ENCODE measurements around the gene CST8. TPM values are rescaled to one million over a fixed set of nuclear protein-coding genes. Genes with fewer than 3 reads are reported as not detected.

Gene CST8
- total RNA-seq, 2 experiments from 2014 or later: not detected

- Histone ChIP-seq H4K20me1 (ENCODE audit: insufficient read depth, low read length) (no peaks in the 10 kb centered on the region), H2AFZ (ENCODE audit: low read length) (no peak overlapping the region), H3K4me3 (ENCODE audit: low read depth, low read length, poor library complexity, severe bottlenecking) (no peak overlapping the region), H3K79me2 (ENCODE audit: insufficient read depth, low read depth, low read length) (no peaks in the 10 kb centered on the region), H3K27ac (ENCODE audit: low read depth, low read length, poor library complexity, severe bottlenecking) (no peak overlapping the region), H3K4me1 (ENCODE audit: insufficient read depth, low read length, poor library complexity, severe bottlenecking) (no peaks in the 10 kb centered on the region), H3K4me2 (ENCODE audit: low read length) (no peak overlapping the region), H3K36me3 (ENCODE audit: insufficient read depth, low read length) (no peaks in the 10 kb centered on the region), H3K9me3 (ENCODE audit: low read length) (no peaks in the 10 kb centered on the region), H3K9me2 (ENCODE audit: insufficient read depth, low read length) (no peaks in the 10 kb centered on the region)
- TF ChIP-seq CTCF (conservative IDR thresholded peaks at IDR 0.05; ENCODE audit: low read length): no peak
- TF ChIP-seq EZH2phosphoT487 (IDR thresholded peaks at IDR 0.05; ENCODE audit: borderline replicate concordance, low read depth, low read length): no peak
- ChIA-PET POLR2A (no interaction called here), CTCF (ENCODE audit: unreplicated experiment) (no interaction called here)
- DNase-seq (ENCODE audit: low spot score): no peak
- intact Hi-C loops (cut with micrococcal nuclease; ENCODE audit: unreplicated experiment): no loop called here
- no TSS peak for BruUV-seq (replicated peaks)
These were observed 45.5 kb downstream of the CST8 start for GRCh38 chr20:23536328-23536974.

GRCh38 chr20:23537030-23537429 is 46.1 kb downstream of the CST8 start:
- no peak for DNase-seq (ENCODE audit: low spot score)
- Histone ChIP-seq H3K9me3 (ENCODE audit: low read length) (no peaks in the 10 kb centered on the region), H3K36me3 (ENCODE audit: insufficient read depth, low read length) (no peaks in the 10 kb centered on the region), H3K4me1 (ENCODE audit: insufficient read depth, low read length, poor library complexity, severe bottlenecking) (no peaks in the 10 kb centered on the region), H4K20me1 (ENCODE audit: insufficient read depth, low read length) (no peaks in the 10 kb centered on the region), H3K9me2 (ENCODE audit: insufficient read depth, low read length) (no peaks in the 10 kb centered on the region), H2AFZ (ENCODE audit: low read length) (no peak overlapping the region), H3K4me3 (ENCODE audit: low read depth, low read length, poor library complexity, severe bottlenecking) (no peak overlapping the region), H3K79me2 (ENCODE audit: insufficient read depth, low read depth, low read length) (no peaks in the 10 kb centered on the region), H3K27ac (ENCODE audit: low read depth, low read length, poor library complexity, severe bottlenecking) (no peak overlapping the region), H3K4me2 (ENCODE audit: low read length) (no peak overlapping the region)
- ChIA-PET CTCF (ENCODE audit: unreplicated experiment) (no interaction called here), POLR2A (no interaction called here)
- intact Hi-C loops (cut with micrococcal nuclease; ENCODE audit: unreplicated experiment): no loop called here
- BruUV-seq (replicated peaks): no TSS peak
- TF ChIP-seq CTCF (conservative IDR thresholded peaks at IDR 0.05; ENCODE audit: low read length): no peak
- TF ChIP-seq EZH2phosphoT487 (IDR thresholded peaks at IDR 0.05; ENCODE audit: borderline replicate concordance, low read depth, low read length): no peak

- CTCF ChIA-PET (ENCODE audit: unreplicated experiment): no interaction called here
- POLR2A ChIA-PET: no interaction called here
These were observed 49.7 kb downstream of the CST8 start for GRCh38 chr20:23540624-23541023.

More at GRCh38 chr20:23540624-23541023, 49.7 kb downstream of the CST8 start:
- Histone ChIP-seq H3K4me1 (ENCODE audit: insufficient read depth, low read length, poor library complexity, severe bottlenecking) (no peaks in the 10 kb centered on the region), H3K27ac (ENCODE audit: low read depth, low read length, poor library complexity, severe bottlenecking) (no peak overlapping the region), H2AFZ (ENCODE audit: low read length) (no peak overlapping the region), H3K4me3 (ENCODE audit: low read depth, low read length, poor library complexity, severe bottlenecking) (no peak overlapping the region), H3K79me2 (ENCODE audit: insufficient read depth, low read depth, low read length) (no peaks in the 10 kb centered on the region), H3K4me2 (ENCODE audit: low read length) (no peak overlapping the region), H4K20me1 (ENCODE audit: insufficient read depth, low read length) (no peaks in the 10 kb centered on the region), H3K9me3 (ENCODE audit: low read length) (no peaks in the 10 kb centered on the region), H3K9me2 (ENCODE audit: insufficient read depth, low read length) (no peaks in the 10 kb centered on the region), H3K36me3 (ENCODE audit: insufficient read depth, low read length) (no peaks in the 10 kb centered on the region)
- no peak for TF ChIP-seq EZH2phosphoT487 (IDR thresholded peaks at IDR 0.05; ENCODE audit: borderline replicate concordance, low read depth, low read length)
- no peak for TF ChIP-seq CTCF (conservative IDR thresholded peaks at IDR 0.05; ENCODE audit: low read length)
- no peak for DNase-seq (ENCODE audit: low spot score)
- no TSS peak for BruUV-seq (replicated peaks)
- intact Hi-C loops (cut with micrococcal nuclease; ENCODE audit: unreplicated experiment): no loop called here
